ENCODE measurements around the gene NFATC2.
"Not testable (repeated sequence)": the region's sequence is repeated elsewhere in the genome, so short reads cannot be mapped to it uniquely, and the experiment has no call there.

Gene NFATC2

GRCh38 chr20:51487076-51487475 is 55.4 kb downstream of the NFATC2 start:
- intact Hi-C loops (cut with DNase I) = no loop called here
- no peak for DNase-seq

GRCh38 chr20:51486197-51487005 is 56.1 kb downstream of the NFATC2 start:
- peak in 1 of 42 donors; percentile 8 for DNase-seq
- intact Hi-C loops (cut with DNase I) = no loop called here

- intact Hi-C loops (cut with DNase I) = no loop called here
- DNase-seq = no peak
Observed at GRCh38 chr20:51484831-51485230, 57.7 kb downstream of the NFATC2 start.

GRCh38 chr20:51484141-51484815 is 58.2 kb downstream of the NFATC2 start:
- intact Hi-C loops (cut with DNase I) = no loop called here
- DNase-seq = peak in 1 of 42 donors; percentile 32

- intact Hi-C loops (cut with DNase I) = no loop called here
- DNase-seq = no peak
Observed at GRCh38 chr20:51482836-51483473, 59.6 kb downstream of the NFATC2 start.

GRCh38 chr20:51481341-51481914 is 61.1 kb downstream of the NFATC2 start:
- intact Hi-C loops (cut with DNase I) = no loop called here
- DNase-seq = peak in 1 of 42 donors; percentile 20

- intact Hi-C loops (cut with DNase I) = no loop called here
- peak in 1 of 42 donors; percentile 8 for DNase-seq
Observed at GRCh38 chr20:51480507-51481270, 61.8 kb downstream of the NFATC2 start.

GRCh38 chr20:51476106-51476505 is 66.4 kb downstream of the NFATC2 start:
- DNase-seq; intact Hi-C loops (cut with DNase I): not testable (repeated sequence)

GRCh38 chr20:51473771-51474170 is 68.7 kb downstream of the NFATC2 start:
- intact Hi-C loops (cut with DNase I) = no loop called here
- DNase-seq = peak in 2 of 42 donors; percentile 16 to 29

- DNase-seq = peak in 1 of 42 donors; percentile 3
- intact Hi-C loops (cut with DNase I) = no loop called here
Observed at GRCh38 chr20:51473256-51473655, 69.3 kb downstream of the NFATC2 start.

GRCh38 chr20:51470907-51471411 is 71.6 kb downstream of the NFATC2 start:
- intact Hi-C loops (cut with DNase I) = no loop called here
- DNase-seq = peak in 2 of 42 donors; percentile 3 to 7

- no peak for DNase-seq
- intact Hi-C loops (cut with DNase I) = no loop called here
Observed at GRCh38 chr20:51470499-51470820, 72.1 kb downstream of the NFATC2 start.

GRCh38 chr20:51469578-51470498 is 72.7 kb downstream of the NFATC2 start:
- intact Hi-C loops (cut with DNase I) = no loop called here
- peak in 32 of 42 donors; percentile 25 to 80 (median 59) for DNase-seq

- peak in 2 of 42 donors; percentile 18 to 32 for DNase-seq
- intact Hi-C loops (cut with DNase I) = no loop called here
Observed at GRCh38 chr20:51469046-51469445, 73.5 kb downstream of the NFATC2 start.

- intact Hi-C loops (cut with DNase I) = no loop called here
- DNase-seq = peak in 2 of 42 donors; percentile 23 to 34
Observed at GRCh38 chr20:51468636-51469035, 73.9 kb downstream of the NFATC2 start.

- intact Hi-C loops (cut with DNase I) = no loop called here
- DNase-seq = peak in 41 of 42 donors; percentile 31 to 87 (median 65)
Observed at GRCh38 chr20:51467956-51468626, 74.4 kb downstream of the NFATC2 start.

- intact Hi-C loops (cut with DNase I) = no loop called here
- DNase-seq = peak in 2 of 42 donors; percentile 15 to 32
Observed at GRCh38 chr20:51463998-51464397, 78.5 kb downstream of the NFATC2 start.
